Measurements from ENCODE around the gene NPAS3. TPM values are rescaled to one million over a fixed set of nuclear protein-coding genes. Genes with fewer than 3 reads are reported as not detected.

NPAS3 gene
- total and polyA plus RNA-seq, 2 of the 13 experiments (the other 11 are each of a cell fraction or from before 2014, with no cell fraction given): not detected

DNA sequence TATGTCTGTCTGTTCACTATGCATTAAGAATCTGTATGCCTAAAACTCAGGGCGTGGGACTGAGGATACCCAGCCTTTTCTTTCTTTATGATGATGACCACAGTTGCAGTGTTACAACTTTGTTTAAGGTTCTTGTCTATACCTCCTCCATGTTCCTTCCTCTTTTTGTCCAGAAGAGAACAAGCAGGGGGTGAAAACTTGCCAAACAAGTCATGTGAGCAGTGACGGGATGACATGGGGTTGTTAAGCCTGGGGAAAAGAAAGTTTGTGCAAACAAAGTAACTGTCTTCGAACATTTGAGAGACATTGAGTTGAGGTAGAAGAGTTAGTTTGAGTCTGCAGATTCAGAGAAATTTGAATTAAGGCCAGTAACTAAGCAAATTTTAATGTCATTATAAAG lies 505.5 kb downstream of the NPAS3 start:
- Histone ChIP-seq H3K79me2 (ENCODE audit: insufficient read depth, low read length) (no peaks in the 10 kb centered on the region), H3K36me3 (replicated peaks in 1 of 2; ENCODE audit: control insufficient read depth in 1 of 2, insufficient read depth in 2 of 2, low read length in 2 of 2) (no peaks in the 10 kb centered on the region), H3K4me1 (ENCODE audit: insufficient read depth, low read length) (no peaks in the 10 kb centered on the region), H3K4me2 (ENCODE audit: low read depth, low read length) (no peak overlapping the region), H3K9me3 (ENCODE audit: low read length) (peaks cover 33% of the 10 kb centered on the region), H2AFZ (ENCODE audit: low read length) (no peak overlapping the region), H3K27me3 (ENCODE audit: control insufficient read depth in 1 of 2, insufficient read depth in 2 of 2, low read length in 2 of 2) (no peaks in the 10 kb centered on the region), H3K9ac (ENCODE audit: insufficient read depth, low read depth, low read length) (no peak overlapping the region), H3K27ac (ENCODE audit: extremely low read length, insufficient read depth, low read length) (no peak overlapping the region), H3K4me3 (replicated peaks in 1 of 3; ENCODE audit: insufficient read depth in 1 of 3, low read depth in 2 of 3, low read length in 3 of 3) (no peak overlapping the region), H4K20me1 (ENCODE audit: insufficient read depth, low read length) (no peaks in the 10 kb centered on the region)
- FAIRE-seq (no peak), ATAC-seq (no peak), DNase-seq (ENCODE audit: low spot score) (no peak)
- in situ Hi-C loops (cut with HindIII; ENCODE audit: extremely low pct_ligation_motif_present, low pct_unique_long_range_greater_than_20kb): no loop called here
- ChIA-PET CTCF (ENCODE audit: low intra/inter-chr PET ratio, low total read pairs) (no interaction called here), POLR2A (no interaction called here)
- 19% methylated on average over 3 of the region's 3 CpGs for WGBS (ENCODE audit: low lambda C conversion rate)
- no TSS peak for BruUV-seq (replicated peaks)
- TF ChIP-seq ZNF431 (CRISPR knock-in tag; IDR thresholded peaks at IDR 0.05; ENCODE audit: borderline replicate concordance, low read depth) (no peak), ZMAT3 (CRISPR knock-in tag; conservative IDR thresholded peaks at IDR 0.05) (no peak), ONECUT2 (CRISPR knock-in tag; IDR thresholded peaks at IDR 0.05) (no peak), ZNF317 (CRISPR knock-in tag; IDR thresholded peaks at IDR 0.05) (no peak), SAFB2 (CRISPR knock-in tag; IDR thresholded peaks at IDR 0.05; ENCODE audit: borderline replicate concordance, low read depth) (no peak), ZBTB10 (CRISPR knock-in tag; IDR thresholded peaks at IDR 0.05; ENCODE audit: borderline replicate concordance) (no peak), ZNF710 (CRISPR knock-in tag; IDR thresholded peaks at IDR 0.05; ENCODE audit: borderline replicate concordance) (no peak), ZNF101 (CRISPR knock-in tag; IDR thresholded peaks at IDR 0.05; ENCODE audit: borderline replicate concordance, low read depth) (no peak), JUND (CRISPR knock-in tag; IDR thresholded peaks at IDR 0.05) (no peak), ZFP36 (IDR thresholded peaks at IDR 0.05; ENCODE audit: borderline replicate concordance, low read depth, low read length, partially characterized antibody) (no peak), ZNF558 (CRISPR knock-in tag; IDR thresholded peaks at IDR 0.05; ENCODE audit: borderline replicate concordance) (no peak), ZFX (CRISPR knock-in tag; IDR thresholded peaks at IDR 0.05; ENCODE audit: low read depth) (no peak), ZNF615 (CRISPR knock-in tag; IDR thresholded peaks at IDR 0.05; ENCODE audit: borderline replicate concordance) (no peak), ATM (IDR thresholded peaks at IDR 0.05; ENCODE audit: borderline replicate concordance) (no peak), KAT2B (IDR thresholded peaks at IDR 0.05; ENCODE audit: borderline replicate concordance, low read depth, low read length) (no peak)
- TF ChIP-seq, protein P1, sequence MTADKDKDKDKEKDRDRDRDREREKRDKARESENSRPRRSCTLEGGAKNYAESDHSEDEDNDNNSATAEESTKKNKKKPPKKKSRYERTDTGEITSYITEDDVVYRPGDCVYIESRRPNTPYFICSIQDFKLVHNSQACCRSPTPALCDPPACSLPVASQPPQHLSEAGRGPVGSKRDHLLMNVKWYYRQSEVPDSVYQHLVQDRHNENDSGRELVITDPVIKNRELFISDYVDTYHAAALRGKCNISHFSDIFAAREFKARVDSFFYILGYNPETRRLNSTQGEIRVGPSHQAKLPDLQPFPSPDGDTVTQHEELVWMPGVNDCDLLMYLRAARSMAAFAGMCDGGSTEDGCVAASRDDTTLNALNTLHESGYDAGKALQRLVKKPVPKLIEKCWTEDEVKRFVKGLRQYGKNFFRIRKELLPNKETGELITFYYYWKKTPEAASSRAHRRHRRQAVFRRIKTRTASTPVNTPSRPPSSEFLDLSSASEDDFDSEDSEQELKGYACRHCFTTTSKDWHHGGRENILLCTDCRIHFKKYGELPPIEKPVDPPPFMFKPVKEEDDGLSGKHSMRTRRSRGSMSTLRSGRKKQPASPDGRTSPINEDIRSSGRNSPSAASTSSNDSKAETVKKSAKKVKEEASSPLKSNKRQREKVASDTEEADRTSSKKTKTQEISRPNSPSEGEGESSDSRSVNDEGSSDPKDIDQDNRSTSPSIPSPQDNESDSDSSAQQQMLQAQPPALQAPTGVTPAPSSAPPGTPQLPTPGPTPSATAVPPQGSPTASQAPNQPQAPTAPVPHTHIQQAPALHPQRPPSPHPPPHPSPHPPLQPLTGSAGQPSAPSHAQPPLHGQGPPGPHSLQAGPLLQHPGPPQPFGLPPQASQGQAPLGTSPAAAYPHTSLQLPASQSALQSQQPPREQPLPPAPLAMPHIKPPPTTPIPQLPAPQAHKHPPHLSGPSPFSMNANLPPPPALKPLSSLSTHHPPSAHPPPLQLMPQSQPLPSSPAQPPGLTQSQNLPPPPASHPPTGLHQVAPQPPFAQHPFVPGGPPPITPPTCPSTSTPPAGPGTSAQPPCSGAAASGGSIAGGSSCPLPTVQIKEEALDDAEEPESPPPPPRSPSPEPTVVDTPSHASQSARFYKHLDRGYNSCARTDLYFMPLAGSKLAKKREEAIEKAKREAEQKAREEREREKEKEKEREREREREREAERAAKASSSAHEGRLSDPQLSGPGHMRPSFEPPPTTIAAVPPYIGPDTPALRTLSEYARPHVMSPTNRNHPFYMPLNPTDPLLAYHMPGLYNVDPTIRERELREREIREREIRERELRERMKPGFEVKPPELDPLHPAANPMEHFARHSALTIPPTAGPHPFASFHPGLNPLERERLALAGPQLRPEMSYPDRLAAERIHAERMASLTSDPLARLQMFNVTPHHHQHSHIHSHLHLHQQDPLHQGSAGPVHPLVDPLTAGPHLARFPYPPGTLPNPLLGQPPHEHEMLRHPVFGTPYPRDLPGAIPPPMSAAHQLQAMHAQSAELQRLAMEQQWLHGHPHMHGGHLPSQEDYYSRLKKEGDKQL (CRISPR knock-in tag; IDR thresholded peaks at IDR 0.05; ENCODE audit: low read depth): no peak
- intact Hi-C loops (cut with micrococcal nuclease; ENCODE audit: unreplicated experiment): no loop called here

Data from HepG2 (cell line).